CD4-positive, alpha-beta T cell treated with Interleukin-2 at 100 ng/mL for 4 hours (primary cell): ENCODE results near the gene ZNF681.
A peak's percentile ranks its signal among the peaks of the same experiment; 100 is the strongest.
"Not testable (repeated sequence)": the region's sequence is repeated elsewhere in the genome, so short reads cannot be mapped to it uniquely, and the experiment has no call there.

Source experiments
- DNase-seq: peaks from one replicate; pipeline ENCODE4 v3.0.0-alpha.2; 2020; ENCODE audit warnings: low spot score

ZNF681 gene

DNA sequence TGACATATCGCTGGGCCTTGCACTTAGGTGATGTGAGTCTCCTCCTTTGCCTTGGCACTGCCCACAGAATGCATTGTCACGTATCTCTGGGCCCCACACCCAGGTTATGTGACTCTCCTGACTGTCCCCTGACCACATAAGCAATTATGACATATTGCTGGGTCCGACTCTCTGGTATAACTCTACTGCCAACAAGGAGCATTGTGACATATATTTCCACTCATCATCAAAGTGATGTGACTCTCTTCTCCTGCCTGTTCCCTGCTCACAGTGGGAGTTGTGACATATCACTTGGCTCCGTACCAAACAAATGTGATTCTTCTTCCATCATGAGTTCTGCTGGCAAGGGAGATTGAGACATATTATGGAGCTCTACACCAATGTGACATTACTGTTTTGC is 15.4 kb upstream of the ZNF681 start:
- no peak for DNase-seq

DNA sequence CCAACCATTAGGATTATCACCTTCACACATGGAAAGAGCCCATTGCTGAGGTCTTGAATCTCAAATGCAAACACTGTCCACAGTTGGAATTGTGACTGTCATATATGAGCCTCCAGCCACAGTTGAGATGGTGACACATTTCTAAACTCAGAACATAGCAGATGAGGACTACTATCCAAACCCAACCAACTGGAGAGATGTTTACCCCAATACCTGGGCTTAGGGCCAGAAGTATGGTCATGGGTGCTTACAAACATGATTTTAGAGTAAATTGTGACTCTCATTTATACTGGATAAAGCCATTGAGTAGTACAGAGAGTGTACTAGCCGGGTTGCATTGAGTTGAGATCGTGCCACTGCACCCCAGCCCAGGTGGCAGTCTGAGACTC is 14.0 kb upstream of the ZNF681 start:
- DNase-seq: no peak

DNA sequence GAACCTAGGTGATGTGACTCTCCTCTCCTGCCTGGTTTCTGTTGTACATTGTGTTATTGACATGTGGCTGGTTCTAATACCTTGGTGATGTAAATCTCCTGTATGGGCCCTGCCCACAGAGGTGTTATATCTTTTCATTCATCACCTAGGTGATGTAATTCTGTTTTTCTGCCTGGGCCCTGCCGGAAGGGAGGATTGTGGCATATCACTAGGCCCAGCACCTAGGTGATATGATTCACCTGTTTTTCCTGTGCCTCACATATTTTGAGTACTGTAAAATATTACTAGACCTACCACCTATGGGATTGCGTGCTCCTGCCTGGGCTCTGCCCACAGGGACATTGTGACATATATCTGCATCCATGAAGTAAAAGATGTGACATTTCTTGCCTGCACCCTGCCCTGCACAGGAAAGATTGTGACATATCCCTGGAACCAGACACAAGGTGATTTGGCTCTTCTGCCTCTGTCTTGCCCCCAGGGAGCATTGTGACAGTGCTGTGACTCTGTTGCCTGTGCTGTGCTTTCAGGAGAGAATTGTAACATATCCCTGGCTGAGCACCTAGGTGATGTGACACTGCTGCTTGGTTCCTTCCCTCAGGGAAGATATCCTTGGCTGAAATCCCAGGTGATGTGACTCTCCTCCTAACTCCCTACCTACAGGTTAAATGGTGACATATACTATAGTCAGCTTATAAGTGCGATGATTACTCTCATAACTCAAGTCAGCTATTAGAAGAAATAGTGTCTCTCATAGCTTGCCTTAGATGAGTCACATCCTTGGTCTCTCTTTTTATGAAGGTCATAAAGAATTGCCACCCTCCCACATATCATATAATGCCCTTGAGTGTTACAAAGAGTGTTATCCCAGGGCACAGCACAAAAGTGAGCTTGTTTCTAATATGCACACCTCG is 13.3 kb upstream of the ZNF681 start:
- no peak for DNase-seq

DNA sequence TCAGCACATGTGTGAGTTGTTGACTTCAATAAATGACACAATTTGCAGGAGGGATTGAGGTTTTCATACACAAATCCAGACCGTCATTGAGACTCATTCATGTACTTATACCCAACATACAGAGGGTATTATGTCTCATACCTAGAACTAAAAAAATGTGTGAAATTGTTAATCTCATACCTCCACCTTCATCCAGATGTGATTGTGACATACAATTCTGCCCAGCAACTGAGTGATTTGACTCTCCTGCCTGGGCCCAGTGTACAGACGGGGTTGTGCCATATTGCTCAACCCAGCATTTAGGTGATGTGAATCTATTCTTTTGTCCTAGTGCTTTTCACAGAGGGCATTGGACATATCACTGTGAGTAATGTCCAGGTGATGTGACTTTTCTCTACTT is 12.6 kb upstream of the ZNF681 start:
- no peak for DNase-seq

DNA sequence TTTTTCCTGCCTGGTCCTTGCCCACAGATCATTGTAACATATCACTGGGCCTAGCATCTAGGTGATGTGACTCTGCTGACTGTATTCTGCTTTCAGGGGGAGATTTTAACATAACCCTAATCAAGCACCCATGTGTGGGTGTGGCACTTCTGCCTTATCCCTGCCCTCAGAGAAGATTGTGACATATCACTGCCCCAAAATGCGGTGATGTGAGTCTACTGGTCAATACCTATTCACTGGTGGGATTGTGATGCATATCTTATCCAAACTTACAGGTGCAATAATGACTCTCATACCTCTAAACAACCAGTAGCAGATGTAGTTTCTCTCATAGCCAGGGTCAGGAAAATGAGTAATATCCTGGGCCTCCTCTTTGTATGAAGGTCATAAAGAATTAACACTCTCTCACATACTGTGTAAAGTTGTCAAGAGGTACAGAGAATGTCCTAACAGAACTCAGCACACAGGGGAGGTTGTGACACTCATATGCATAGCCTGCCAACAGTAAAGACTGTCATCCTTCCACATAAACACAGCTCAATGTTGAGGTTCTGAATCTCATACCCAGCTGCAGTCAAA is 12.1 kb upstream of the ZNF681 start:
- DNase-seq: no peak

DNA sequence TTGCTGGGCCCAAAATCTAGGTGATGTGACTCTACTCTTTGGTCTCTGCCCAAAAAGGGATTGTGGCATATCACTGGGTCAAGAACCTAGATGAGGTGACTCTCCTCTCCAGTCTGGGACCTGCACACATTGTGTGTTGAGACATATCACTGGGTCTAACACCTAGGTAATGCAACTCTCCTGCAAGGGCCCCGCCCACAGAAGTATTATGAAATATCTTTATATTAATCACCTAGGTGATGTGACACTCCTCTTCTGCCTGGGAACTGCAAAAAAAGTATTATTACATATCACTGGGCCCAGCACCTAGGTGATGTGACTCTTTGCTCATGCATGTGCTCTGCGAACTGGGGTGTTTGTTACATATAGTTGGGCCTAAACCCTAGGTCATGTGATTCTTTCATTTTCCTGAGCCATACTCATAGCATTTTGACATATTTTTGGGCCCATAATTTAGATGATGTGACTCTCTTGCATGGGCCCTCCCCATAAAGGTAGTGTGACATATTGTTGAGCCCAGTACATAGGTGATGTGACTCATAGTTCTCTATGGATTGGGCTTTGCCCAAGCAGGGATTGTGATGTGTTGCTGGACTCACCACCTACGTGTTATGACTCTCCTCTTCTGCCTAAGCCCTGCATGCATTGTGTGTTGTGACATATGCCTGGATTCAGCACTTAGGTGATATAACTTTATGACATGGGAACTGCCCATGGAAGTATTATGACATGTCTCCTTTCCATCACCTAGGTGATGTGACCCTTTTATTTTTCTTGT is 11.2 kb upstream of the ZNF681 start:
- DNase-seq: no peak

DNA sequence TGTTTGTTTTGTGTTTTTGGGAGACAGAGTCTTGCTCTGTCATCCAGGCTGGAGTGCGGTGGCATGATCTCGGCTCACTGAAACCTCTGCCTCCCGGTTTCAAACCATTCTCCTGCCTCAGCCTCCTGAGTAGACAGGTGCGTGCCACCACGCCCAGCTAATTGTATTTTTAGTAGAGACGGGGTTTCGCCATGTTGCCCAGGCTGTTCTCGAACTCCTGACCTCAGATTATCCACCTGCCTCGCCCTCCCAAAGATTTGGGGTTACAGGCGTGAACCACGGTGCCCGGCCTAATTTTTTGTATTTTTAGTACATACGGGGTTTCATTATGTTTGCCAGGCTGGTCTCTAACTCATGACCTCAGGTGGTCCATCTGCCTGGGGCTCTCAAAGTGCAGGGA is 8.3 kb upstream of the ZNF681 start:
- DNase-seq: no peak

DNA sequence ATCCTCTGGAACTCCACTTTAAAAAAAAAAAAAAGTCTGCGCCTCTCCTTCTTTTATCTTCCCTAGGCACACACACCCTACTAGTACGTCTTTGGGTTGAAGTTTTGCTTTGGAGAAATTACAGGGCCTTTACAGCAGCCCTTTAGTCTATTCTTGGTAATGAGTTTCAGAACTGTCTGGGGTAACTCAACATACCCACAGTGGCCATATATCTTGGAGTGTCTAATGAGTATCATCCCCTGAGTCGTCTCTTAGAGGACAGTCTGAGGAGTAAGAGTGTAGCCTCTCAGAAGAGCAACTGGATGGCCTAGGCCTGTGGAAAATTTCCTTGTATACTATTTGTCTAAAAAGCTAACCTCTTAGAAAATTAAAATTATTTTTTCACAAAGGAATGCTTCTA is 6.1 kb upstream of the ZNF681 start:
- DNase-seq: no peak

DNA sequence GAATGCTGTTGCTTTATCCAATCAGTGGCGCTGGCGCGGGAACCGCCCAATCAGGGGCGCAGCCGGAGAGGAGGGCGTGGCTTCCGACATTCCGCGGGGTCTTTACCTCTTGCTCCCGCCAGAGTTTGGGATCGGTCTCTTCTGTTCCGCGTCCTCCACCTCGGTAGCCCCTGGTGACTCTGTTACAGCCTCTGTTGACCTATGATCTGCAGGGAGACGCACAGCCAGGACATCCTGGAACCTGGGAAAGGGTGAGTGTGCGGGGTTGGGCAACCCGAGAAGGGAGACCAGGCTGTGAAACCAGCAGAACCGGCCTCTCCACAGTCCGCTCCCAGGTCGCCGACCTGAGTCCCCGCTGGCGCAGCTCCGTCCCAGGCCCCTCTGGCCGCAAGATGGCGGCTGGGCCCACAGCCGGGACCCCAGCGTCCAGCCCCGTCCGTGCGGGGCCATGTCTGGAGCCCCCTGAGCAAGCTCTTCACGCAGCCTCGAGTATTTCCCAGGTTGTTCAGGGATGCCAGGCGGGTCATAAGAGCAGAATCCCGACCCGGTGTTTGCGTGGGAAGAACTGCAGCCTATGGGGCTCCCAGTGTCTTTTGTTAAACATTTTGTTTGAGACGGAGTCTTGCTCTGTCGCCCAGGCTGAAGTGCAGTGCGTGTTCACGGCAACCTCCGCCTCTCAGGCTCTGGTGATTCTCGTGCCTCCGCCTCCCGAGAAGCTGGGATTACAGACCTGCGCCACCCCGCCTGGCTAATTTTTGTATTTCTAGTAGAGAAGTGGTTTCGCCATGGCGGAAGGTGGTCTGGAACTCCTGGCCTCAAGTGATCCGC is 4.4 kb upstream of the ZNF681 start:
- peak; percentile 86 for DNase-seq

DNA sequence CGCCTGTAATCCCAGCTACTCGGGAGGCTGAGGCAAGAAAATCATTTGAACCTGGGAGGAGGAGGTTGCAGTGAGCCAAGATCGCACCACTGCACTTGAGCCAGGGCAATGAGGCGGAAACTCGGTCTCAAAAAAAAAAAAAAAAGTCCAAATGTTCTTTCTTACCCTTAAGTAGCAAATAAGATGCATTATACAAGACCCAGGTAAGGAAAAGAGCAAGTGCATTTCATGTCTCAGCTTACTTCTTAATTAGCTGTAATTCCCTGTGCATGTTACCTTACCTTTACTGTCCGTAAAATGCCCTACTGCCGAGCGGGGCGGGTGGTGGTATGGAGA is 3.8 kb upstream of the ZNF681 start:
- no peak for DNase-seq

DNA sequence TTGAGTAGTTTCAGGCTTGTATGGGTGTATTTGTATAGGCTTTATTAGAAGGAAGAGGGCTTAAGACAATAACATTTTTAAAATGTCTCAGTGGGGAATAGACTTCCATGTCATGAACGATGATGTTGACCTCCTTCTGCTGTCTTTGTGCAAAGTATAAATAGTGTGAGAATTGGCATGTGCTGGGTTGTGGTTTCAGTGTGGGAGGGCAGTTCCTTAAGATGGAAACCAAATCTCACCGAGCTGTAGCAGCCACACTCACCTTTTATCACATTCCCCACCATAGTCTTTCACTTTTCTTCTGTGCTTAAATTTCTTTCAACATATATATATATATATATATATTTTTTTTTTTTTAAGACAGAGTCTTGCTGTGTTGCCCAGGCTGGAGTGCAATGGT is 1.6 kb upstream of the ZNF681 start:
- DNase-seq: not testable (repeated sequence)

DNA sequence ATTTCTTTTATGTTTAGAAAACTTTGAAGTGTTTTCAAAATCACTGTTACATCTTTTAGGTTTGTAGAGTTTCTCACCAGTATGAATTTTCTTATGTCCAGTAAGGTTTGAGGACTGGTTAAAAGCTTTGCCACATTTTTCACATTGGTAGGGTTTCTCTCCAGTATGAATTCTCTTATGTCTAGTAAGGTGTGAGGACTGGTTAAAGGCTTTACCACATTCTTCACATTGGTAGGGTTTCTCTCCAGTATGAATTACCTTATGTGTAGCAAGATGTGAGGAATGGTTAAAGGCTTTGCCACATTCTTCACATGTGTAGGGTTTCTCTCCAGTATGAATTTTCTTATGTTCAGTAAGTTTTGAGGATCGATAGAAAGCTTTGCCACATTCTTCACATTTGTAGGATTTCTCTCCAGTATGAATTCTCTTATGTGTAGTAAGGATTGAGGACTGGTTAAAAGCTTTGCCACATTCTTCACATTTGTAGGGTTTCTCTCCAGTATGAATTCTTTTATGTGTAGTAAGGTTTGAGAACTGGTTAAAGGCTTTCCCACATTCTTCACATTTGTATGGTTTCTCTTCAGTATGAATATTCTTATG is 15.0 kb downstream of the ZNF681 start:
- DNase-seq: not testable (repeated sequence)

DNA sequence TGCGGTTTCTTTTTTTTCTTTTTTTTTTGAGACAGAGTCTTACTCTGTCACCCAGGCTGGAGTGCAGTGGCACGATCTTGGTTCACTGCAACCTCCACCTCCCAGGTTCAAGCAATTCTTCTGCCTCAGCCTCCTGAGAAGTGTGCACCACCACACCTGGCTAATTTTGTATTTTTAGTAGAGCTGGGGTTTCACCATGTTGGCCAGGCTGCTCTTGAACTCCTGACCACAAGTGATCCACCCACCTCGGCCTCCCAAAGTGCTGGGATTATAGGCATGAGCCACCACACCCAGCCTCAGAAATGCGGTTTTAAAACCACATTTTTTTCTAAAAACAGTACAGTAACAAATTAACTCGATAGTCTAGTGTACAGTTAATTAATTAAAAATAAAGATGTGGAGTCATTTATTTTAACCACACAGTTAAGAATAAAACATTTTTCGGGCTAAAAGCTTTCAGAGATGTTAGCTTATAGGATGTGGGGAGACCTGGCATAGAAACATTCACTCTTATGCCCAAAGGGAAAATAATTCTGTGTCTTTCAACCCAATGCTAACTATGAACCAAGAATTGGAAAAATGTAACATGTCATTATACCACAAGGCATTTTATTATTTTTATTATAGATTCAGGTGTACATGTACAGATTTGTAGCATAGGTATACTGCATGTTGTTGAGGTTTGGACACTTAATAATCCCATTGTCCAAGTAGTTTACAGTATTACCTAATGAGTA is 27.8 kb downstream of the ZNF681 start:
- DNase-seq: not testable (repeated sequence)

DNA sequence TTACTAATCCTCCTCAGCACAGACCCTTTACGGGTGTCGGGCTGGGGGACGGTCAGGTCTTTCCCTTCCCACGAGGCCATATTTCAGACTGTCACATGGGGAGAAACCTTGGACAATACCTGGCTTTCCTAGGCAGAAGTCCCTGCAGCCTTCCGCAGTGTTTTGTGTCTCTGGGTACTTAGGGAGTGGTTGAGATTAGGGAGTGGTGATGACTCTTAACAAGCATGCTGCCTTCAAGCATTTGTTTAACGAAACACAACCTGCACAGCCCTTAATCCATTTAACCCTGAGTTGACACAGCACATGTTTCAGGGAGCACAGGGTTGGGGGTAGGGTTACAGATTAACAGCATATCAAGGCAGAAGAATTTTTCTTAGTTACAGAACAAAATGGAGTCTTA is 34.5 kb downstream of the ZNF681 start:
- DNase-seq: not testable (repeated sequence)

DNA sequence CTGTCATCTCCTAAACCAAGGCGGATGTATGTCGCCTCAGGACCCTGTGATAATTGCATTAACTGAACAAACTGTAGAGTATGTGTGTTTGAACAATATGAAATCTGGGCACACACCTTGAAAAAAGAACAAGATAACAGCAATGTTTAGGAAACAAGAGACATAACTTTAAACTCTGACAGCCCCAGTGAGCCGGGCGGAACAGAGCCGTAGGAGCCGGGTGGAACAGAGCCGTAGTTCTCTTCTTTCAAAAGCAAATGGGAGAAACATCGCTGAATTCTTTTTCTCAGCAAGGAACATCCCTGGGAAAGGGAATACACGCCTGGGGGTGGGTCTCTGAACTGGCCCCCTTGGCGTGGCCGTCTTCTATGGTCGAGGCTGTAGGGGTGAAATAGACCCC is 39.9 kb downstream of the ZNF681 start:
- no peak for DNase-seq

DNA sequence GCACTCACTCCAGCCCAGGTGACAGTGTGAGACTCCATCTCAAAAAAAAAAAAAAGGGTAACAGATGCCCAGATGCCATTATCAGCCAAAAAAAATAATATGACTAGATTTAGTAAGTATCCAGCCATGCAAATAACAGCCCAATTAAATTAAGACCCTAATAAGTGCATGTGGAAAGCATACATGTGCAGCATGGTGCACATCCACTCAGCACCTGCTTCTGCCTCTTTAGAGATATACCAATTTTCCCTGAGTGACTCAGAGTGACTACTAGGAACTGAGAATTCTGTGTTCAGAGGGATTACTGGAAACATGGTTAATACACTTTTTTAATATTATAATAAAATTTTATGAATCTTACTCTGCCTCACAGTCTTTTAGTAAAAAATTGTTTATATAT is 41.9 kb downstream of the ZNF681 start:
- DNase-seq: no peak

DNA sequence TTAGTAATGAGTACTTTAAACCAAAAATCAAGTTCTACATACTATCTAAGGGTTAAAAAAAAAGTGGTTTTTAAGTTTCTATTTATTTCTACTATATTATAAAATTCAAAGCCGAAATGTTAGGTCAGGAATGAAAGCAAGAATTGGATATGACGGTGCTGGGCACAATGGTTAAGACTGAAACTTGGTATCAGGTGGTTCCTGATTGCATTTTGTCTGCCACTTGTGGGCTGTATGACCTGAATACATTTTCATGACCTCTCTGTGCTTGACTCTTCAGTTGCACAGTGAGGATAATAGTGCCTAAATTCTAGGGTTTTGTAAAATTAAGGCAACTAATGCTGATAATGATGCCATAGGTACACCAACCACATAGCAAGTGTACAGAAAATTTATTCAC is 49.3 kb downstream of the ZNF681 start:
- no peak for DNase-seq

DNA sequence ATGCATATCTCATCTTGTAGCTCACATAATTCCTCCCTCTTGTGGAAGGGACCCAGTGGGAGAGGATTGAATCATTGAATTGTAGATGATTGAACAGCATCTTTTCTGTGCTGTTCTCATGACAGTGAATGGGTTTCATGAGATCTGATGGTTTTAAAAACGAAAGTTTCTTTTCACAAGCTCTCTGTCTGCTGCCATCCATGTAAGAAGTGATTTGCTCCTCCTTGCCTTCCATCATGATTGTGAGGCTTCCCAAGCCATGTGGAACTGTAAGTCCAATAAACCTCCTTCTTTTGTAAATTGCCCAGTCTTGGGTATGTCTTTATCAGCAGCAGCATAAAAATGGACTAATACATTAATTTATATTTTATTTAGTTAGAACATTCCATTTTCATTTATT is 52.0 kb downstream of the ZNF681 start:
- no peak for DNase-seq

DNA sequence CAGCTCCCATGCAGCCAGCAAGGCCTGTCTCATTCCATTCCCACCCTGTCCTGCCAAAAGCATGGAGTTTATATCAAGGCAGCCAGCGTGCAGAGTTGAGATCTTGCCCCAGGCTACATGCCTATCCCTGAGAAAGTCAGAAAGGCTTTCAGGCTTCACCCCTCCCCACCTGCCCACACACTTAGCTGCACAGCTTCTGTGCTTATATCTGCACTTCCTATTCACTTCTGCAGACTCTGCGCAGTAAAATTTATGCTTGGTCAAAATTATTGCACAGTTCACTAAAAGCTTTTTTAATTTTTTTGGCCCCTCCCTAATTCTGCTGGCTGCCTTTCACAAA is 59.2 kb downstream of the ZNF681 start:
- DNase-seq: no peak

DNA sequence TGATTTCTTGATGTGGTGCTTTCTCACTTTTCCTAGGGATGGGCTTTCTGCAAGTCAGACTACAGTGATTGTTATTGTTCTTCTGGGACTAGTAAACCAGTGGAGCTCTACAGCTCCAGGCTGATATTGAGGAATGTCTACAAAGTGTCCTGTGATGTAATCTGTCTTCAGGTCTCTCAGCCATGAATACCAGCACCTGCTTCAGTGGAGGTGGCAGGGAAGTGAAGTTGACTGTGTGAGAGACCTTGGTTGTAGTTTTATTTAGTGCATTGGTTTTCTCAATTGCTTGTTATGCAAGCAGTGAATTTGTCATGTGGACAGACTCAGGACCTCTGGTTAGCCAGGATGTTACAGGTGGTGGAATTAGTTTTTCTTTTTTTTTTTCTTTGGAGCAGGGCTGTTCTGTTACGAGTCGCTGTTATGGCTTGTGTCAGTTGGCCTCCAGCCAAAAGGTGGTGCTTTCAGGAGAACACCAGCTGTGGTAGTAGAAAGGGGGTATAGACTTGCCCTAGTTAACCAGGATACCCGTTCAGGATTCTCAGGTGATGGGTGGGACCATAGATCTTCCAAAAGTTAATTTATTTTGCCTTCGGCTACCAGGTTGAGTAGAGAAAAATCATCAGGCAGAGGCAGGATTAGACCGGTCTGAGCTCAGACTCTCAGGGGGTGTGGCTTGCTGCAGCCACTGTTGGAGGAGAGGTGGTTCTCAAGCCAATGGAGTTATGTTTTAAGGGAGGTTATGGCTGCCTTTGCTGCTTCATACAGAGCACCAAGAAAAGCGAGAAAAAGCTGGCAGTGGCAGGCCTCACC is 59.8 kb downstream of the ZNF681 start:
- DNase-seq: no peak
